ENCODE results near the gene MRM3. TPM values are rescaled to one million over a fixed set of nuclear protein-coding genes. Genes with fewer than 3 reads are reported as not detected.
"Not testable (repeated sequence)": the region's sequence is repeated elsewhere in the genome, so short reads cannot be mapped to it uniquely, and the experiment has no call there.

The MRM3 gene
- total RNA-seq, 4 donors from 2014 or later, result 17.4 to 25.9 (median 23.9) TPM

DNA sequence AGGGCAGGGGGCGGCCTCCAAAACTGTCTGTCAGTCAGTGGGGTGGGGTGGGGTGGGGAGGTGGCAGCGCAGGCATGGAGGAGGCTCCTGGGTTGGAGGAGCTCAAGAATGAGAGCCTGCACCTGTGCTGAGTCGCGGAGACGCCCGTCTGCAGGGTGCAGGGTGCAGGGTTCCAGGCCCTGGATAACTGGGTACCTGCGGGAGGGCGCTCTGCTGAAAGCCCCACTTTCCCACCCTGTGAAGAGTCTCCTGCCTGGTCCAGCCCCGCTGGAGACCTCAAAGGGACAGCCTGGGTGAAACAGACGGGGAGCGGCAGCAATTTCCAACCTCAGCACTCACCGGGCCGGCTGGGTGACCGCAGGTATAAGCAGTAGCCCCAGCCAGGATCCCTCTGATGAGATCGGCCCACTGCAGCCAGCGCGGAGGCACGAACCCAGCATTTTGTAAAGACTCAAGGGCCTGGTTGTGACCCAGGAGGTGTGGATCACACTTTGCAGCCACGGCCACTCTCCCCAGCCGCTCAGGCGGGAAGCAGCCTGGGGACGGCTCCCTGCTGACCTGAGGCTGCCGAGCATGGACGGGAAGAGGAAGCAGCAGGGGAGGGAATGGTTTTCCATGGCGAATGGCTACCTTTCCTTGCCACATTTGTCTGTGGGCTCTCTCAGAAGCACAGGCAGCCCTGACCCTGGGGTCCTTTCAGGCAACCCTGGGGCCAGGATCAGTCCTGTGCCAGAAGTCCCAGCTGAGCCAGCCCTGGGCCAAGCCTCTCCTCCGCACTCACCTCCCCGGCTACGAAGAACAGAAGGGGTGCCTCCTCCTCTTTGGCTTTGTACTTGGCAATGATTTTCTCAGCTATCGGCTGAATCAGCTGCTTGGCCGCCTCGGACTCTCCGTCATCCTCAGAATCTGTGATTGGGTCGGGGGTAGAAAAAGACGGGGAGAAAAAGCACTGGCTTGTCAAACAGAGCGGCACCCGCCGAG is 21.0 kb downstream of the MRM3 start:
- 89% methylated on average over 33 of the region's 37 CpGs for WGBS
- intact Hi-C loops (cut with DNase I), result no loop called here
- Histone ChIP-seq H3K9me3 (no peaks in the 10 kb centered on the region), H3K4me1 (no peaks in the 10 kb centered on the region), H3K27me3 (no peaks in the 10 kb centered on the region), H3K36me3 (peaks cover 3 to 71% (median 36%) of the 10 kb centered on the region in 4 donors), H3K27ac (replicated peaks in 1 of 4) (no peak overlapping the region), H3K4me3 (no peak overlapping the region)
- DNase-seq (ENCODE audit: extremely low spot score), result no peak
- TF ChIP-seq EP300 (IDR thresholded peaks at IDR 0.05) (no peak), POLR2A (IDR thresholded peaks at IDR 0.05; ENCODE audit: low read depth) (no peak), POLR2AphosphoS5 (IDR thresholded peaks at IDR 0.05) (no peak)
- TF ChIP-seq, protein P1, sequence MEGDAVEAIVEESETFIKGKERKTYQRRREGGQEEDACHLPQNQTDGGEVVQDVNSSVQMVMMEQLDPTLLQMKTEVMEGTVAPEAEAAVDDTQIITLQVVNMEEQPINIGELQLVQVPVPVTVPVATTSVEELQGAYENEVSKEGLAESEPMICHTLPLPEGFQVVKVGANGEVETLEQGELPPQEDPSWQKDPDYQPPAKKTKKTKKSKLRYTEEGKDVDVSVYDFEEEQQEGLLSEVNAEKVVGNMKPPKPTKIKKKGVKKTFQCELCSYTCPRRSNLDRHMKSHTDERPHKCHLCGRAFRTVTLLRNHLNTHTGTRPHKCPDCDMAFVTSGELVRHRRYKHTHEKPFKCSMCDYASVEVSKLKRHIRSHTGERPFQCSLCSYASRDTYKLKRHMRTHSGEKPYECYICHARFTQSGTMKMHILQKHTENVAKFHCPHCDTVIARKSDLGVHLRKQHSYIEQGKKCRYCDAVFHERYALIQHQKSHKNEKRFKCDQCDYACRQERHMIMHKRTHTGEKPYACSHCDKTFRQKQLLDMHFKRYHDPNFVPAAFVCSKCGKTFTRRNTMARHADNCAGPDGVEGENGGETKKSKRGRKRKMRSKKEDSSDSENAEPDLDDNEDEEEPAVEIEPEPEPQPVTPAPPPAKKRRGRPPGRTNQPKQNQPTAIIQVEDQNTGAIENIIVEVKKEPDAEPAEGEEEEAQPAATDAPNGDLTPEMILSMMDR (IDR thresholded peaks at IDR 0.05), result no peak

DNA sequence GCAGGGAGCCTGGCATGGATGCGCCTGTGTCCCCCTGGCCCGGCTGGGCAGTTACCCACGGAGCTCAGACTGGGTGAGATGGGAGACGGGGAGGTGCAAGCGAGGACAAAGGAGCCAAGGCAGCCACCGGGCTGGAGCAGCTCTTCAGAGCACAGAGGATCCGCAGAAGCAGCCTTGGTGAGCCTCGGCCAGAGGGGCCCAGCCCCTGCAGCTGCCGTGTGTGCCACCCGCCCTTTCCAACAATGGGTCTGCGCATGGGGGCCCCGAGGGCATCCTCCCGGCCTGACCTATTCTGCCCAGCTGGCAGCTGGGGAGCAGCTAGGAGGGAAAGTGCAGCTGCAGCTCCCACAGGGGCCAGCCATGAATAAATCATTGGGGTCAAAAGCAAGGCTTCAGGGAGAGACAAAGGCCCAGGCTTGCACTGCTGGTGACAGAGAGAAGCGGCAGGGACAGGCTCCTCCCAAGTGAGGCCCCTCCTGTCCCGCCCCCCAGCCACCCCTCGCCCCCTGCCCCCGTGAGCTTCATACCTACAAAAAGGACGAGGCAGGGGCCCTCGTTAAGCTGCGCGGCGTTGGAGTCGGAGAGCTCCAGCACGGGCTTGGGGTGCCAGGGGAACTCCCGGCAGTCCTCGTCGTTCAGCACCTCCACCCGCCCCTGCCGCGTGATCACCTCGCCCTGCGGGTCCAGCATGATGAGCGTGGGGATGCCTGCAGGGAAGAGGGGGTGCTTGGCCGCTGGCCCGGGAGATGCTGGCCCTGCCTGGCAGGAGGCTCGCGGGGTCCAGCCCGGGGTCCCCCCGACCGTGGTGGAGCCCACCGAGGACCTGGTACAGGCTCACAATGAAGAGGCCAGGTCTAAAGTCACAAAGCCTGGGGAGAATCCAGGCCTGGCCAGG is 22.6 kb downstream of the MRM3 start:
- H3K4me1 ChIP-seq, result no peaks in the 10 kb centered on the region
- TF ChIP-seq POLR2A (IDR thresholded peaks at IDR 0.05; ENCODE audit: low read depth) (no peak), EP300 (IDR thresholded peaks at IDR 0.05) (no peak), POLR2AphosphoS5 (IDR thresholded peaks at IDR 0.05) (no peak)
- TF ChIP-seq, protein P1 (IDR thresholded peaks at IDR 0.05), result no peak
- no peak overlapping the region for H3K4me3 ChIP-seq
- H3K36me3 ChIP-seq, result peaks cover 3 to 72% (median 36%) of the 10 kb centered on the region in 4 donors
- DNase-seq (ENCODE audit: extremely low spot score), result no peak
- intact Hi-C loops (cut with DNase I), result no loop called here
- H3K9me3 ChIP-seq, result no peaks in the 10 kb centered on the region
- WGBS, result 81% methylated on average over 5 of the region's 41 CpGs
- H3K27ac ChIP-seq (replicated peaks in 1 of 4), result no peak overlapping the region
- no peaks in the 10 kb centered on the region for H3K27me3 ChIP-seq

DNA sequence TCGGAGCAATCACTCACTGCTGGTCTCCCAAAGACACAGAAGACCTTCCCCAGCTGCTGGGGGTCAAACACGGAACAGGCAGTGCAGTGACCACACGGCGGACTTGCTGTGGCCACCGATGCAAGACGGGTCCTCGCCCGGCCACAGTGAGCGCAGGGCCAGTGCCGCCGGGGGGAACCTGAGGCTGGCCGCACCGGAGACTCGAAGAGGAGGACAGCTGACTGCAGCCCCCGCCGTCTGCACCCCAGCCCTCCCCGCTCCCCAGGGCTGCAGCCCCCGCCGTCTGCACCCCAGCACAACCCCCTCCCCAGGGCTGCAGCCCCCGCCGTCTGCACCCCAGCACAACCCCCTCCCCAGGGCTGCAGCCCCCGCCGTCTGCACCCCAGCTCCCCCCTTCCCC is 23.7 kb downstream of the MRM3 start:
- H3K27ac ChIP-seq (replicated peaks in 1 of 4); H3K27me3 ChIP-seq; H3K4me3 ChIP-seq; H3K4me1 ChIP-seq; intact Hi-C loops (cut with DNase I); H3K9me3 ChIP-seq; DNase-seq (ENCODE audit: extremely low spot score): not testable (repeated sequence)
- 92% methylated on average over 5 of the region's 23 CpGs for WGBS
- peaks cover 3 to 61% (median 29%) of the 10 kb centered on the region in 4 donors for H3K36me3 ChIP-seq

DNA sequence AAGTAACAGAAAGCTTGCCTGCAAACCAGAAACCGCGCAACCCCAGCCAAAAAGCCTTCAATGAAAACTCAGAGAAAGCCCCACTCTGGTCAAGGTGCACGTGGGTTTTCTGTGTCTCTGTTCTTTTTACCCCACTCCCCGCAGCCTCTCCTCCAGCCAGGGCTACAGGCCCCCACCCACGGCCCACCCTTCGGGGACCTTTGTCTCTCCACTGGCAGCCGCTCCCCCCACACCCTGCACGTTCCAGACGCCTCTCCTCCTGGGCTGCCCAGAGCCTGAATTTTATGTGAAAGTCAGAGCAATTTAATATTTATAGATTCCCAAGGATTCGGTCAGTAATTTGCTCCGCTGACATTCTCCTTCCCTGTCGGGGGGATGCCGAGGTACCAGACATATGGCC is 24.2 kb downstream of the MRM3 start:
- intact Hi-C loops (cut with DNase I), result no loop called here
- H3K4me3 ChIP-seq, result no peak overlapping the region
- no peak overlapping the region for H3K27ac ChIP-seq (replicated peaks in 1 of 4)
- TF ChIP-seq, protein P1 (IDR thresholded peaks at IDR 0.05), result no peak
- TF ChIP-seq POLR2A (IDR thresholded peaks at IDR 0.05; ENCODE audit: low read depth) (no peak), POLR2AphosphoS5 (IDR thresholded peaks at IDR 0.05) (no peak), EP300 (IDR thresholded peaks at IDR 0.05) (no peak)
- 79% methylated on average over 13 of the region's 13 CpGs for WGBS
- peaks cover 3 to 57% (median 27%) of the 10 kb centered on the region in 4 donors for H3K36me3 ChIP-seq
- no peaks in the 10 kb centered on the region for H3K4me1 ChIP-seq
- DNase-seq (ENCODE audit: extremely low spot score), result no peak
- no peaks in the 10 kb centered on the region for H3K27me3 ChIP-seq
- H3K9me3 ChIP-seq, result no peaks in the 10 kb centered on the region

Measured in esophagus muscularis mucosa (tissue), 4 donors.